Panc1 (cell line): Measurements from ENCODE around the gene ERO1B. TPM values are rescaled to one million over a fixed set of nuclear protein-coding genes. Genes with fewer than 3 reads are reported as not detected.

ENCODE experiments used
- ATAC-seq: fragments of 200-7000 bp; cut with Tn5 transposase; 2 replicates; pipeline ENCODE4 v1.9.1; 2020; ENCODE audit warnings: mild to moderate bottlenecking, moderate library complexity
- BruUV-seq: library from RNA; stranded (reverse); fragments of 400-500 nt; replicated peaks from 2 replicates; lab custom pipeline; 2021; lab: Mats Ljungman, UMichigan
- CTCF ChIA-PET: fragments of 300-600 bp; sonication (Branson Sonifier 250); formaldehyde crosslinking; loops from one replicate; lab custom pipeline; 2022; ENCODE audit warnings: antibody characterized with exemption; lab: Charles Lee
- POLR2A ChIA-PET: fragments of 300-600 bp; sonication (Branson Sonifier 250); formaldehyde crosslinking; loops from one replicate; lab custom pipeline; 2022; ENCODE audit warnings: antibody characterized with exemption; lab: Charles Lee
- DNase-seq: peaks from one replicate; pipeline ENCODE4 v3.0.0-alpha.2; 2010; ENCODE audit warnings: low read depth, low spot score
- H3K27ac ChIP-seq: 2 replicates; pipeline ENCODE4 v1.5.1; 2011; ENCODE audit warnings: mild to moderate bottlenecking, low read length, inconsistent platforms
- H3K27me3 ChIP-seq: fragments of 200-500 bp; sonication (Bioruptor generic); 2 replicates; pipeline ENCODE4 v1.6.0; 2014; ENCODE audit warnings: low read length, inconsistent platforms; ENCODE audit not compliant: control insufficient read depth, insufficient read depth
- H3K36me3 ChIP-seq: fragments of 200-500 bp; sonication (Bioruptor generic); 2 replicates; pipeline ENCODE4 v1.5.1; 2014; ENCODE audit warnings: inconsistent platforms, mild to moderate bottlenecking, low read length, moderate library complexity; ENCODE audit not compliant: control insufficient read depth, insufficient read depth
- H3K4me1 ChIP-seq: 2 replicates; pipeline ENCODE4 v1.5.1; 2011; ENCODE audit warnings: inconsistent platforms, mild to moderate bottlenecking, low read length, moderate library complexity; ENCODE audit not compliant: control insufficient read depth, insufficient read depth
- H3K4me3 ChIP-seq, 2 experiments: 2 replicates each; pipeline ENCODE4 v1.5.1; 2011 to 2012; ENCODE audit warnings: low read depth in 2 of 2, low read length in 2 of 2, mild to moderate bottlenecking in 2 of 2, inconsistent platforms in 1 of 2, moderate library complexity in 1 of 2
- H3K9me3 ChIP-seq: fragments of 200-500 bp; sonication (Bioruptor generic); 2 replicates; pipeline ENCODE4 v1.5.1; 2014; ENCODE audit warnings: low read depth, mild to moderate bottlenecking, inconsistent platforms, low read length, moderate library complexity; ENCODE audit not compliant: control insufficient read depth, insufficient read depth
- POLR2AphosphoS5 ChIP-seq: IDR thresholded peaks from 2 replicates; pipeline ENCODE4 v1.6.1; 2012; ENCODE audit warnings: mild to moderate bottlenecking, low read depth, low read length, moderate library complexity
- SIN3A ChIP-seq: IDR thresholded peaks from 2 replicates; pipeline ENCODE4 v1.6.1; 2012; ENCODE audit warnings: low read depth, mild to moderate bottlenecking, low read length, moderate library complexity, borderline replicate concordance; ENCODE audit not compliant: insufficient read depth
- TCF7L2 ChIP-seq: IDR thresholded peaks from 2 replicates; pipeline ENCODE4 v1.6.1; 2011; ENCODE audit warnings: mild to moderate bottlenecking, low read depth, low read length, inconsistent platforms
- in situ Hi-C: cut with HindIII; loops from 2 replicates; pipeline ENCODE4 v1.10.0; 2016; ENCODE audit warnings: low sequenced_read_pairs, low pct_unique_long_range_greater_than_20kb
- intact Hi-C: fragments of 100-400 bp; cut with micrococcal nuclease; formaldehyde crosslinking; loops from one replicate; pipeline ENCODE4 v1.10.0; 2022; ENCODE audit not compliant: unreplicated experiment
- total RNA-seq: library from RNA; stranded (reverse); gene quantifications from one replicate; pipeline ENCODE4 v1.2.1, GENCODE V29; 2021; ENCODE audit not compliant: unreplicated experiment
- TF ChIP-seq, protein P1 (sequence below), 2 experiments: IDR thresholded peaks; 2 replicates each; pipeline ENCODE4 v1.6.1; 2011 to 2012; ENCODE audit warnings: low read depth in 2 of 2, control low read depth in 1 of 2, low read length in 1 of 2, mild to moderate bottlenecking in 1 of 2, moderate library complexity in 1 of 2; ENCODE audit not compliant: insufficient read depth in 1 of 2
- TF ChIP-seq, protein P2 (sequence below): fragments of 450-650 bp; IDR thresholded peaks from 2 replicates; pipeline ENCODE4 v1.5.1; 2017; ENCODE audit warnings: mild to moderate bottlenecking

The ERO1B gene
- total RNA-seq, 1 experiment from 2014 or later: 19.9 TPM

- TF ChIP-seq, protein P1, sequence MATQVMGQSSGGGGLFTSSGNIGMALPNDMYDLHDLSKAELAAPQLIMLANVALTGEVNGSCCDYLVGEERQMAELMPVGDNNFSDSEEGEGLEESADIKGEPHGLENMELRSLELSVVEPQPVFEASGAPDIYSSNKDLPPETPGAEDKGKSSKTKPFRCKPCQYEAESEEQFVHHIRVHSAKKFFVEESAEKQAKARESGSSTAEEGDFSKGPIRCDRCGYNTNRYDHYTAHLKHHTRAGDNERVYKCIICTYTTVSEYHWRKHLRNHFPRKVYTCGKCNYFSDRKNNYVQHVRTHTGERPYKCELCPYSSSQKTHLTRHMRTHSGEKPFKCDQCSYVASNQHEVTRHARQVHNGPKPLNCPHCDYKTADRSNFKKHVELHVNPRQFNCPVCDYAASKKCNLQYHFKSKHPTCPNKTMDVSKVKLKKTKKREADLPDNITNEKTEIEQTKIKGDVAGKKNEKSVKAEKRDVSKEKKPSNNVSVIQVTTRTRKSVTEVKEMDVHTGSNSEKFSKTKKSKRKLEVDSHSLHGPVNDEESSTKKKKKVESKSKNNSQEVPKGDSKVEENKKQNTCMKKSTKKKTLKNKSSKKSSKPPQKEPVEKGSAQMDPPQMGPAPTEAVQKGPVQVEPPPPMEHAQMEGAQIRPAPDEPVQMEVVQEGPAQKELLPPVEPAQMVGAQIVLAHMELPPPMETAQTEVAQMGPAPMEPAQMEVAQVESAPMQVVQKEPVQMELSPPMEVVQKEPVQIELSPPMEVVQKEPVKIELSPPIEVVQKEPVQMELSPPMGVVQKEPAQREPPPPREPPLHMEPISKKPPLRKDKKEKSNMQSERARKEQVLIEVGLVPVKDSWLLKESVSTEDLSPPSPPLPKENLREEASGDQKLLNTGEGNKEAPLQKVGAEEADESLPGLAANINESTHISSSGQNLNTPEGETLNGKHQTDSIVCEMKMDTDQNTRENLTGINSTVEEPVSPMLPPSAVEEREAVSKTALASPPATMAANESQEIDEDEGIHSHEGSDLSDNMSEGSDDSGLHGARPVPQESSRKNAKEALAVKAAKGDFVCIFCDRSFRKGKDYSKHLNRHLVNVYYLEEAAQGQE (IDR thresholded peaks at IDR 0.05; ENCODE audit: insufficient read depth in 1 of 2, low read depth in 2 of 2, low read length in 1 of 2): no peak
- TF ChIP-seq, protein P2, sequence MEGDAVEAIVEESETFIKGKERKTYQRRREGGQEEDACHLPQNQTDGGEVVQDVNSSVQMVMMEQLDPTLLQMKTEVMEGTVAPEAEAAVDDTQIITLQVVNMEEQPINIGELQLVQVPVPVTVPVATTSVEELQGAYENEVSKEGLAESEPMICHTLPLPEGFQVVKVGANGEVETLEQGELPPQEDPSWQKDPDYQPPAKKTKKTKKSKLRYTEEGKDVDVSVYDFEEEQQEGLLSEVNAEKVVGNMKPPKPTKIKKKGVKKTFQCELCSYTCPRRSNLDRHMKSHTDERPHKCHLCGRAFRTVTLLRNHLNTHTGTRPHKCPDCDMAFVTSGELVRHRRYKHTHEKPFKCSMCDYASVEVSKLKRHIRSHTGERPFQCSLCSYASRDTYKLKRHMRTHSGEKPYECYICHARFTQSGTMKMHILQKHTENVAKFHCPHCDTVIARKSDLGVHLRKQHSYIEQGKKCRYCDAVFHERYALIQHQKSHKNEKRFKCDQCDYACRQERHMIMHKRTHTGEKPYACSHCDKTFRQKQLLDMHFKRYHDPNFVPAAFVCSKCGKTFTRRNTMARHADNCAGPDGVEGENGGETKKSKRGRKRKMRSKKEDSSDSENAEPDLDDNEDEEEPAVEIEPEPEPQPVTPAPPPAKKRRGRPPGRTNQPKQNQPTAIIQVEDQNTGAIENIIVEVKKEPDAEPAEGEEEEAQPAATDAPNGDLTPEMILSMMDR: no peak
- no peak for TF ChIP-seq POLR2AphosphoS5
- no peak for TF ChIP-seq SIN3A
- no peak for TF ChIP-seq TCF7L2
- no TSS peak for BruUV-seq
- intact Hi-C loops: no loop called here
- no peaks in the 10 kb centered on the region; the same call in 1 of the 2 replicates for H3K36me3 ChIP-seq
- H3K4me1 ChIP-seq: 0 out of 2 replicates have a peak, but pooled peaks cover 3% of the 10 kb centered on the region
- ChIA-PET CTCF (no interaction called here), POLR2A (no interaction called here)
- ATAC-seq: no peak
- no peak overlapping the region for H3K4me3 ChIP-seq
- H3K27ac ChIP-seq: no peak overlapping the region
- no peak for DNase-seq
- H3K27me3 ChIP-seq: no peaks in the 10 kb centered on the region
- no peaks in the 10 kb centered on the region for H3K9me3 ChIP-seq
- in situ Hi-C loops: no loop called here
Measured at GRCh38 chr1:236235116-236235515, 46.6 kb downstream of the ERO1B start.

- Histone ChIP-seq H3K9me3 (no peaks in the 10 kb centered on the region), H3K4me3 (no peak overlapping the region), H3K27me3 (no peaks in the 10 kb centered on the region), H3K27ac (no peak overlapping the region), H3K36me3 (peaks cover 6% of the 10 kb centered on the region; the same call in 1 of the 2 replicates), H3K4me1 (no peaks in the 10 kb centered on the region)
- BruUV-seq: no TSS peak
- no peak for TF ChIP-seq SIN3A
- TF ChIP-seq POLR2AphosphoS5: no peak
- TF ChIP-seq TCF7L2: no peak
- TF ChIP-seq, protein P2: no peak
- TF ChIP-seq, protein P1 (IDR thresholded peaks at IDR 0.05; ENCODE audit: insufficient read depth in 1 of 2, low read depth in 2 of 2, low read length in 1 of 2): no peak
- ChIA-PET CTCF (no interaction called here), POLR2A (no interaction called here)
- no peak for ATAC-seq
- intact Hi-C loops (loop anchor here (10.0 kb wide), 1 partner anchor 64 kb away; no protein-coding TSS in a partner anchor), in situ Hi-C loops (no loop called here)
- no peak for DNase-seq
Measured at GRCh38 chr1:236228411-236228810, 53.3 kb downstream of the ERO1B start.
